PC-9 (cell line): Measurements from ENCODE around the gene PTOV1. TPM values are rescaled to one million over a fixed set of nuclear protein-coding genes. Genes with fewer than 3 reads are reported as not detected.

Source experiments
- BruUV-seq: library from RNA; stranded (reverse); fragments of 400-500 nt; replicated peaks from 2 replicates; lab custom pipeline; 2021; lab: Mats Ljungman, UMichigan
- CTCF ChIA-PET: fragments of 300-600 bp; sonication (Branson Sonifier 250); formaldehyde crosslinking; loops from one replicate; lab custom pipeline; 2022; ENCODE audit warnings: antibody characterized with exemption; lab: Charles Lee
- POLR2A ChIA-PET: fragments of 300-600 bp; sonication (Branson Sonifier 250); formaldehyde crosslinking; loops from one replicate; lab custom pipeline; 2022; ENCODE audit warnings: antibody characterized with exemption; ENCODE audit not compliant: unreplicated experiment; lab: Charles Lee
- DNase-seq, 2 experiments: peaks; one replicate each; pipeline versions ENCODE4 v3.0.0 to v3.0.0-alpha.2; 2015 to 2022; ENCODE audit warnings: mixed read lengths in 1 of 2
- H2AFZ ChIP-seq: fragments of 200-600 bp; sonication (generic); 2 replicates; pipeline ENCODE4 v1.8.1; 2017; ENCODE audit warnings: antibody characterized with exemption
- H3F3A ChIP-seq: fragments of 200-600 bp; sonication (generic); 2 replicates; pipeline ENCODE4 v1.8.1; 2017; ENCODE audit warnings: antibody characterized with exemption, mild to moderate bottlenecking, low read depth; ENCODE audit not compliant: insufficient read depth
- H3K27ac ChIP-seq: fragments of 200-600 bp; sonication (generic); 2 replicates; pipeline ENCODE4 v1.6.1; 2016; ENCODE audit warnings: mixed run types
- H3K27me3 ChIP-seq: fragments of 200-600 bp; sonication (generic); 2 replicates; pipeline ENCODE4 v1.6.1; 2016; ENCODE audit warnings: low read depth, mixed run types; ENCODE audit not compliant: insufficient read depth
- H3K36me3 ChIP-seq: fragments of 200-600 bp; sonication (generic); 2 replicates; pipeline ENCODE4 v1.6.1; 2016; ENCODE audit warnings: low read depth, mixed run types
- H3K4me1 ChIP-seq: fragments of 200-600 bp; sonication (generic); replicated peaks from 2 replicates; pipeline ENCODE4 v1.6.1; 2016; ENCODE audit warnings: mixed run types; ENCODE audit not compliant: insufficient read depth
- H3K4me2 ChIP-seq: fragments of 200-600 bp; sonication (generic); 2 replicates; pipeline ENCODE4 v1.6.1; 2017; ENCODE audit warnings: mixed run types
- H3K4me3 ChIP-seq: fragments of 200-600 bp; sonication (generic); 2 replicates; pipeline ENCODE4 v1.6.1; 2016; ENCODE audit warnings: mixed run types
- H3K79me2 ChIP-seq: fragments of 200-600 bp; sonication (generic); 2 replicates; pipeline ENCODE4 v1.6.1; 2017; ENCODE audit warnings: low read depth, mixed run types
- H3K9me2 ChIP-seq: fragments of 200-600 bp; sonication (generic); 2 replicates; pipeline ENCODE4 v1.8.1; 2017; ENCODE audit warnings: mild to moderate bottlenecking; ENCODE audit not compliant: insufficient read depth
- H3K9me3 ChIP-seq: fragments of 200-600 bp; sonication (generic); 2 replicates; pipeline ENCODE4 v1.8.1; 2016; ENCODE audit warnings: low read depth; ENCODE audit not compliant: insufficient read depth
- H4K20me1 ChIP-seq: fragments of 200-600 bp; sonication (generic); 2 replicates; pipeline ENCODE4 v1.8.1; 2017; ENCODE audit not compliant: insufficient read depth
- EZH2 ChIP-seq: fragments of 200-600 bp; sonication (generic); IDR thresholded peaks from 2 replicates; pipeline ENCODE4 v1.8.0; 2017; ENCODE audit warnings: antibody characterized with exemption, low read depth
- intact Hi-C: fragments of 100-400 bp; cut with micrococcal nuclease; formaldehyde crosslinking; loops from one replicate; pipeline ENCODE4 v1.10.0; 2022; ENCODE audit not compliant: unreplicated experiment
- total RNA-seq: library from RNA; stranded (reverse); gene quantifications from 2 replicates; pipeline ENCODE4 v1.2.3, GENCODE V29; 2021
- TF ChIP-seq, protein P1 (sequence below): fragments of 200-600 bp; sonication (generic); conservative IDR thresholded peaks from 2 replicates; pipeline ENCODE4 v1.6.1; 2017; ENCODE audit warnings: mixed run types, antibody characterized with exemption, mild to moderate bottlenecking, moderate library complexity

Gene PTOV1
- total RNA-seq, 1 experiment from 2014 or later = 155 TPM

DNA sequence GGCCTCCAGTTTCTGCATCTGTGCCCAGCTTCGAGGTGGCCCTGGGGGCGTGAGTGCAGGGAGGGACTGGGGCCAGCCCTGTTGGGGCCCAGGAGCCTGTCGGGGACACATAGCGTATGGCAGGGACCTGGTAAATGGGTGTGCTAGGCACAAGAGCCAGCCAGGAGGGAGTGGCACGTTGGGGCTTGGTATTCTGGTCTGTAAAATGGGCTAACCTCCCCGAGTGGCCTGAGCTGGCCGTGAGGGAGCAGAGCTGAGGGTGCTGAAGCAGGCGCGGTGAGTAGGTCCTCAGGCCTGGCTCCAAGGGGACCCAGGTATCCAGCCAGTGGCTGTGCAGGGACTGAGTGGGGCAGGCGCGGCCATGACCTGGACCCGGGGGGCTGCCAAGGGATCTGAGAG lies 4.3 kb downstream of the PTOV1 start:
- no TSS peak for BruUV-seq
- peaks cover 75% of the 10 kb centered on the region for H3F3A ChIP-seq
- H3K9me3 ChIP-seq = no peaks in the 10 kb centered on the region
- no peak for DNase-seq
- H3K27ac ChIP-seq = no peak overlapping the region
- peaks cover 8% of the 10 kb centered on the region; the same call in 1 of the 2 replicates for H3K36me3 ChIP-seq
- H3K79me2 ChIP-seq = peaks cover 41% of the 10 kb centered on the region
- TF ChIP-seq EZH2 = no peak
- TF ChIP-seq, protein P1, sequence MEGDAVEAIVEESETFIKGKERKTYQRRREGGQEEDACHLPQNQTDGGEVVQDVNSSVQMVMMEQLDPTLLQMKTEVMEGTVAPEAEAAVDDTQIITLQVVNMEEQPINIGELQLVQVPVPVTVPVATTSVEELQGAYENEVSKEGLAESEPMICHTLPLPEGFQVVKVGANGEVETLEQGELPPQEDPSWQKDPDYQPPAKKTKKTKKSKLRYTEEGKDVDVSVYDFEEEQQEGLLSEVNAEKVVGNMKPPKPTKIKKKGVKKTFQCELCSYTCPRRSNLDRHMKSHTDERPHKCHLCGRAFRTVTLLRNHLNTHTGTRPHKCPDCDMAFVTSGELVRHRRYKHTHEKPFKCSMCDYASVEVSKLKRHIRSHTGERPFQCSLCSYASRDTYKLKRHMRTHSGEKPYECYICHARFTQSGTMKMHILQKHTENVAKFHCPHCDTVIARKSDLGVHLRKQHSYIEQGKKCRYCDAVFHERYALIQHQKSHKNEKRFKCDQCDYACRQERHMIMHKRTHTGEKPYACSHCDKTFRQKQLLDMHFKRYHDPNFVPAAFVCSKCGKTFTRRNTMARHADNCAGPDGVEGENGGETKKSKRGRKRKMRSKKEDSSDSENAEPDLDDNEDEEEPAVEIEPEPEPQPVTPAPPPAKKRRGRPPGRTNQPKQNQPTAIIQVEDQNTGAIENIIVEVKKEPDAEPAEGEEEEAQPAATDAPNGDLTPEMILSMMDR = no peak
- H2AFZ ChIP-seq = no peak overlapping the region
- H3K27me3 ChIP-seq = no peaks in the 10 kb centered on the region
- ChIA-PET CTCF (no interaction called here), POLR2A (no interaction called here)
- no peak overlapping the region for H3K4me3 ChIP-seq
- H3K4me2 ChIP-seq = no peak overlapping the region
- H3K4me1 ChIP-seq = peaks cover 18% of the 10 kb centered on the region
- no peaks in the 10 kb centered on the region for H3K9me2 ChIP-seq
- intact Hi-C loops = no loop called here
- H4K20me1 ChIP-seq = peaks cover 80% of the 10 kb centered on the region

DNA sequence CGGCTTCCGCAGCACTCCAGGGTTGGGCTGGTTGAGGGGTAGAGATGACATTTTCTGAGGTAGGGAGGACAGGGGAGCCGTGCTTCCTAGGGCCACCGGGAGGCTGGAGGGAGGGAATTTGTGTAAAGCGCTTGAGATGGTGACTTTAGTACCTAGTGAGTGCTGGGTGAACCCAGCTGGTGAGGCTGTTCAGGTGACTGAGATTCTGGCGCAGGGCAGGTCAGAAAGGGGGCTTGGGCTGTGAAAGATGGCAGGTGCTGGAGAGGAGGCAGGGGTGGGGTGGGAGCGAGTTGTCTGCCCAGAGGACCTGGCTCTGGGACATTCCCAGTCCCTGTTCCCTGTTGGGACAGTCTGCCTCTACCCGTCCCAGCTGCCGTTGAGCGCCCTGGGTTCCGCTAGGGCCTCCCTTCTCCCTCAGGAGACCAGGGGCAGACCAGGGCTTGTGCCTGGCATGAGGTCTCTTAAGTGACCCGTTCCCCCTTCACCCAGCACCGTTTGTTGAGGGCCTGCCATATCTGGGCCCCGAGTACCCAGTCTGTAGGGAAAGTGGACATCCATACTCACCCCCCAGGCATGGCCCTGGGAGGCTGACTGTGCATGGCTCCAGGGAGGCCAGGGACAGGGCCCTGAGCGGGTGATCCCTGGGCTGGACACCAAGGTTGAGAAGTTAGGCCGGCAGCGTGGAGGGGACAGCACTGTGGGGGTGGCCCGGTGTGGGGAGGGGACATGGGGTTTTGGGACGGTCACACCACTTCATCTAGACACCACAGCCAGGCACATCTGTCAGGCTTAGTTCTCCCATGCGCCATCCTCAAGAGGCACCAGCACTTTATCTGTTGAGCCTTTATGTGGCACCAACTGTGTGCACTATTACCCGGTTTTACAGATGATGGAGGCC lies 5.0 kb downstream of the PTOV1 start:
- Histone ChIP-seq H3K27ac (no peak overlapping the region), H3F3A (peaks cover 77% of the 10 kb centered on the region), H3K36me3 (peaks cover 8% of the 10 kb centered on the region), H3K79me2 (peaks cover 40% of the 10 kb centered on the region), H3K4me2 (no peak overlapping the region), H2AFZ (no peak overlapping the region), H4K20me1 (peaks cover 87% of the 10 kb centered on the region), H3K9me2 (no peaks in the 10 kb centered on the region), H3K4me1 (peaks cover 18% of the 10 kb centered on the region), H3K9me3 (no peaks in the 10 kb centered on the region), H3K27me3 (no peaks in the 10 kb centered on the region), H3K4me3 (no peak overlapping the region)
- POLR2A ChIA-PET = no interaction called here
- intact Hi-C loops = no loop called here
- CTCF ChIA-PET = no interaction called here
- TF ChIP-seq, protein P1 = no peak
- TF ChIP-seq EZH2 = no peak
- no peak for DNase-seq
- no TSS peak for BruUV-seq

DNA sequence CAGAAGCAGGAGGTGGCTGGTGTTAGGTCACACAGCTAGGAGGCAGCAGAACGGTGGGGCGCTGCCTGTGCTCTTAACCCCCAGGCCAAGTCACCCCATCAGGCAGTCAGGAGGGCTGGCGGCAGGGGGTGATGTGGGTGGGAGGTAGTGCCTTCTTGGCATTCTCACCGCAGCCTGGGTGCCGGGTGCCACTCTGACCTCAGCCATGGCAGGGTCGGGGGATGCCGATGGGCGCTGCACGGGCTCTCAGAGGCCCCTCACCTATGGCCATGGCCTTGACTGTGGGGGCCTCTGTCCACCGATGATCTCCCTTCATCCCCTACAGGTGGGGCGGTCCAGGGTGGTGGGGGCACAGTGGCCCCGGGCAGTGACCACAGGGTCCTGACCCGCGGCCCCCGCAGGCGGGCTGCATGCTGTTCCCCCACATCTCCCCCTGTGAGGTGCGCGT lies 5.6 kb downstream of the PTOV1 start:
- Histone ChIP-seq H3K4me2 (no peak overlapping the region), H3K79me2 (peaks cover 40% of the 10 kb centered on the region), H3K27ac (no peak overlapping the region), H3K9me2 (no peaks in the 10 kb centered on the region), H3F3A (peaks cover 81% of the 10 kb centered on the region), H2AFZ (no peak overlapping the region), H3K4me3 (no peak overlapping the region), H4K20me1 (peaks cover 89% of the 10 kb centered on the region), H3K36me3 (peaks cover 8% of the 10 kb centered on the region), H3K27me3 (no peaks in the 10 kb centered on the region), H3K4me1 (peaks cover 18% of the 10 kb centered on the region), H3K9me3 (no peaks in the 10 kb centered on the region)
- no peak for TF ChIP-seq EZH2
- TF ChIP-seq, protein P1 = no peak
- no TSS peak for BruUV-seq
- POLR2A ChIA-PET = no interaction called here
- DNase-seq = no peak
- intact Hi-C loops = no loop called here
- CTCF ChIA-PET = no interaction called here
